NCI-H2227 treated with DMSO at 0.1 percent for 48 hours (cell line): Measurements from ENCODE around the gene ALOX5AP.

Experiments
- DNase-seq: peaks from one replicate; lab custom pipeline; 2025; lab: John Stamatoyannopoulos, UW

The ALOX5AP gene

GRCh38 chr13:30714629-30715371 is 20.5 kb upstream of the ALOX5AP start:
- DNase-seq: no peak

GRCh38 chr13:30715372-30715756 is 20.0 kb upstream of the ALOX5AP start:
- DNase-seq: no peak

GRCh38 chr13:30715837-30716236 is 19.5 kb upstream of the ALOX5AP start:
- DNase-seq: no peak

- no peak for DNase-seq
These were observed 16.4 kb upstream of the ALOX5AP start for GRCh38 chr13:30718661-30719524.

- DNase-seq: no peak
These were observed 15.8 kb upstream of the ALOX5AP start for GRCh38 chr13:30719525-30719914.

- DNase-seq: no peak
These were observed 15.0 kb upstream of the ALOX5AP start for GRCh38 chr13:30720172-30720869.

GRCh38 chr13:30721936-30722335 is 13.4 kb upstream of the ALOX5AP start:
- no peak for DNase-seq

- DNase-seq: no peak
These were observed 13.0 kb upstream of the ALOX5AP start for GRCh38 chr13:30722361-30722760.

- no peak for DNase-seq
These were observed 10.6 kb upstream of the ALOX5AP start for GRCh38 chr13:30724778-30725177.

- DNase-seq: no peak
These were observed 9.8 kb upstream of the ALOX5AP start for GRCh38 chr13:30725326-30726085.

- DNase-seq: no peak
These were observed 9.2 kb upstream of the ALOX5AP start for GRCh38 chr13:30726192-30726591.

GRCh38 chr13:30727491-30728355 is 7.6 kb upstream of the ALOX5AP start:
- no peak for DNase-seq

- no peak for DNase-seq
These were observed 5.5 kb upstream of the ALOX5AP start for GRCh38 chr13:30729801-30730200.

- DNase-seq: peak; percentile 10
These were observed 4.8 kb upstream of the ALOX5AP start for GRCh38 chr13:30730526-30730925.

- peak; percentile 40 for DNase-seq
These were observed 3.8 kb upstream of the ALOX5AP start for GRCh38 chr13:30731361-30732045.

- DNase-seq: no peak
These were observed 3.3 kb upstream of the ALOX5AP start for GRCh38 chr13:30732046-30732390.

- DNase-seq: no peak
These were observed 904 bp upstream of the ALOX5AP start for GRCh38 chr13:30734439-30734838.

- DNase-seq: no peak
These were observed 481 bp downstream of the ALOX5AP start for GRCh38 chr13:30735872-30736175.

- no peak for DNase-seq
These were observed 1.3 kb downstream of the ALOX5AP start for GRCh38 chr13:30736461-30737320.
